IgD-negative memory B cell (primary cell): ENCODE data around the gene SYP. TPM values are rescaled to one million over a fixed set of nuclear protein-coding genes. Genes with fewer than 3 reads are reported as not detected.

Experiments
- polyA plus RNA-seq: library from polyadenylated mRNA; unstranded; fragments of 300-500 nt; fragmentation: Illumina TruSeq; gene quantifications from one replicate; pipeline ENCODE4 v1.2.3, GENCODE V29; 2021

The SYP gene
- polyA plus RNA-seq, 1 donor from 2014 or later, result 1.1 TPM

Other genes with a start within 250 kb of the SYP start
- 30.2 TPM for gene OTUD5, start 242.6 kb downstream of the SYP start, polyA plus RNA-seq
- gene KCND1, start 228.3 kb downstream of the SYP start, polyA plus RNA-seq, result 0.13 TPM
- gene GRIPAP1, start 197.9 kb downstream of the SYP start, polyA plus RNA-seq, result 22.5 TPM
- 6.7 TPM for gene TFE3, start 156.8 kb downstream of the SYP start, polyA plus RNA-seq
- 1.2 TPM for gene CCDC120, start 141.2 kb downstream of the SYP start, polyA plus RNA-seq
- gene PRAF2, start 126.2 kb downstream of the SYP start, polyA plus RNA-seq, result 37.6 TPM
- 58.3 TPM for gene WDR45, start 120.3 kb downstream of the SYP start, polyA plus RNA-seq
- 27.3 TPM for gene GPKOW, start 76.5 kb downstream of the SYP start, polyA plus RNA-seq
- 0.49 TPM for gene MAGIX, start 37.4 kb downstream of the SYP start, polyA plus RNA-seq
- gene PLP2, start 28.3 kb downstream of the SYP start, polyA plus RNA-seq, result 292 TPM
- gene PRICKLE3, start 13.8 kb downstream of the SYP start, polyA plus RNA-seq, result 9.5 TPM
- not detected for gene CACNA1F, start 33.1 kb upstream of the SYP start, polyA plus RNA-seq
- gene CCDC22, start 35.3 kb upstream of the SYP start, polyA plus RNA-seq, result 24.3 TPM
- gene FOXP3, start 64.5 kb upstream of the SYP start, polyA plus RNA-seq, result 0.09 TPM
- 3.1 TPM for gene PPP1R3F, start 69.6 kb upstream of the SYP start, polyA plus RNA-seq
- gene GAGE10, start 103.5 kb upstream of the SYP start, polyA plus RNA-seq, result not detected
- not detected for gene GAGE12J, start 121.8 kb upstream of the SYP start, polyA plus RNA-seq
- not detected for gene GAGE13, start 131.4 kb upstream of the SYP start, polyA plus RNA-seq